Ascending aorta (tissue), 2 donors: ENCODE results near the gene MAP3K7CL. TPM values are rescaled to one million over a fixed set of nuclear protein-coding genes. Genes with fewer than 3 reads are reported as not detected.
"Not testable (repeated sequence)": the region's sequence is repeated elsewhere in the genome, so short reads cannot be mapped to it uniquely, and the experiment has no call there.

Source experiments
- DNase-seq, 2 donors: peaks; one replicate each; pipeline ENCODE4 v3.0.0-alpha.2; 2019; ENCODE audit warnings: low spot score in 2 of 2
- H3K27ac ChIP-seq, 2 donors: fragments of 200-600 bp; sonication (generic); one replicate each; pipeline ENCODE4 v1.5.1; 2016 to 2017; ENCODE audit warnings: mild to moderate bottlenecking in 1 of 2
- H3K27me3 ChIP-seq: fragments of 200-600 bp; sonication (generic); one replicate; pipeline ENCODE4 v1.5.1; 2017
- H3K36me3 ChIP-seq, 2 donors: fragments of 200-600 bp; sonication (generic); one replicate each; pipeline ENCODE4 v1.5.1; 2016
- H3K4me1 ChIP-seq, 2 donors: fragments of 200-600 bp; sonication (generic); one replicate each; pipeline ENCODE4 v1.5.1; 2016 to 2017; ENCODE audit warnings: mild to moderate bottlenecking in 1 of 2
- H3K4me3 ChIP-seq, 2 donors: fragments of 200-600 bp; sonication (generic); one replicate each; pipeline ENCODE4 v1.5.1; 2016 to 2017; ENCODE audit warnings: mild to moderate bottlenecking in 1 of 2
- H3K9me3 ChIP-seq, 2 donors: fragments of 200-600 bp; sonication (generic); one replicate each; pipeline ENCODE4 v1.5.1; 2016
- intact Hi-C: fragments of 100-400 bp; cut with DNase I; formaldehyde crosslinking; loops from one replicate; pipeline ENCODE4 v1.15.1; 2023
- total RNA-seq: library from RNA; depleted of rRNA; stranded (reverse); fragments of >200 nt; gene quantifications from one replicate; pipeline ENCODE4 v1.1.0, GENCODE V29; 2016
- TF ChIP-seq, protein P1 (sequence below), 3 experiments: fragments of 200-600 bp in 2 of 3; fragments of 450-650 bp in 1 of 3; sonication (generic) in 2 of 3; IDR thresholded peaks; one replicate each; pipeline ENCODE4 v1.5.1; 2016 to 2019; ENCODE audit warnings: antibody characterized with exemption in 3 of 3, mild to moderate bottlenecking in 1 of 3, moderate library complexity in 1 of 3

MAP3K7CL gene
- total RNA-seq, 1 donor from 2014 or later: 6.9 TPM

GRCh38 chr21:29163341-29164115 lies 33.1 kb downstream of the MAP3K7CL start:
- H3K4me1 ChIP-seq: peaks cover 5 to 14% of the 10 kb centered on the region in 2 donors
- intact Hi-C loops: loop anchor here (1.0 to 10.0 kb wide), 6 partner anchors 19 to 209 kb away; partner anchors contain the start of genes BACH1 and LTN1
- H3K36me3 ChIP-seq: peaks cover 0 to 5% of the 10 kb centered on the region in 2 donors
- H3K27ac ChIP-seq: peak overlapping the region; percentile 78 to 86
- H3K4me3 ChIP-seq: no peak overlapping the region
- no peak for DNase-seq
- no peaks in the 10 kb centered on the region for H3K9me3 ChIP-seq
- TF ChIP-seq, protein P1, sequence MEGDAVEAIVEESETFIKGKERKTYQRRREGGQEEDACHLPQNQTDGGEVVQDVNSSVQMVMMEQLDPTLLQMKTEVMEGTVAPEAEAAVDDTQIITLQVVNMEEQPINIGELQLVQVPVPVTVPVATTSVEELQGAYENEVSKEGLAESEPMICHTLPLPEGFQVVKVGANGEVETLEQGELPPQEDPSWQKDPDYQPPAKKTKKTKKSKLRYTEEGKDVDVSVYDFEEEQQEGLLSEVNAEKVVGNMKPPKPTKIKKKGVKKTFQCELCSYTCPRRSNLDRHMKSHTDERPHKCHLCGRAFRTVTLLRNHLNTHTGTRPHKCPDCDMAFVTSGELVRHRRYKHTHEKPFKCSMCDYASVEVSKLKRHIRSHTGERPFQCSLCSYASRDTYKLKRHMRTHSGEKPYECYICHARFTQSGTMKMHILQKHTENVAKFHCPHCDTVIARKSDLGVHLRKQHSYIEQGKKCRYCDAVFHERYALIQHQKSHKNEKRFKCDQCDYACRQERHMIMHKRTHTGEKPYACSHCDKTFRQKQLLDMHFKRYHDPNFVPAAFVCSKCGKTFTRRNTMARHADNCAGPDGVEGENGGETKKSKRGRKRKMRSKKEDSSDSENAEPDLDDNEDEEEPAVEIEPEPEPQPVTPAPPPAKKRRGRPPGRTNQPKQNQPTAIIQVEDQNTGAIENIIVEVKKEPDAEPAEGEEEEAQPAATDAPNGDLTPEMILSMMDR (IDR thresholded peaks at IDR 0.05): no peak
- no peaks in the 10 kb centered on the region for H3K27me3 ChIP-seq

GRCh38 chr21:29164323-29164942 lies 34.0 kb downstream of the MAP3K7CL start:
- intact Hi-C loops: loop anchor here (1.0 to 10.0 kb wide), 5 partner anchors 77 to 208 kb away; partner anchors contain the start of genes BACH1 and LTN1
- Histone ChIP-seq H3K27ac (peak overlapping the region; percentile 78 to 86), H3K9me3 (no peaks in the 10 kb centered on the region), H3K27me3 (no peaks in the 10 kb centered on the region), H3K4me3 (no peak overlapping the region), H3K36me3 (peaks cover 0 to 5% of the 10 kb centered on the region in 2 donors), H3K4me1 (peaks cover 5 to 14% of the 10 kb centered on the region in 2 donors)
- TF ChIP-seq, protein P1 (IDR thresholded peaks at IDR 0.05): peak; percentile 65 to 78 (median 65)
- no peak for DNase-seq

DNA sequence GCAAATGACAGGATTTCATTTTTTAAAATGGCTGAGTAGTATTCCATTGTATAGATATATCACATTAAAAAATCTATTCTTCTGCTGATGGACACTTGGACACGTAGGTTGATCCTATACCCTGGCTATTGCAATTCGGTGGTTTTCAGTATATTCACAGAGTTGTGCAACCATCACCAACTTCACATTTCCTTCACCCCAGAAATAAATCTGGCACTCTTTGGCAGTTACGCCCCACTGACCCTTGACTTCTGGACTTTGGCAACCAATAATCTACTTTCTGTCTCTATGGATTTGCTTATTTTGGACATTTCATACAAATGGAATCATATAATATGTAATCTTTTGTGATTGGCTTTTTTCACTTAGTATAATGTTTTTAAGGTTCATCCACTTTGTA lies 35.9 kb downstream of the MAP3K7CL start:
- H3K27ac ChIP-seq: no peak overlapping the region
- intact Hi-C loops: loop anchor here (10.0 kb wide), 1 partner anchor 172 kb away; the partner anchor contains the start of gene LTN1
- TF ChIP-seq, protein P1 (IDR thresholded peaks at IDR 0.05): no peak
- no peaks in the 10 kb centered on the region for H3K27me3 ChIP-seq
- H3K36me3 ChIP-seq: no peaks in the 10 kb centered on the region
- peaks cover 5 to 14% of the 10 kb centered on the region in 2 donors for H3K4me1 ChIP-seq
- no peak for DNase-seq
- H3K9me3 ChIP-seq: no peaks in the 10 kb centered on the region
- H3K4me3 ChIP-seq: no peak overlapping the region

- no peaks in the 10 kb centered on the region for H3K9me3 ChIP-seq
- TF ChIP-seq, protein P1 (IDR thresholded peaks at IDR 0.05): no peak
- no peaks in the 10 kb centered on the region for H3K27me3 ChIP-seq
- peak overlapping the region in 1 of 2 donors; percentile 22 for H3K27ac ChIP-seq
- peaks cover 5 to 14% of the 10 kb centered on the region in 2 donors for H3K4me1 ChIP-seq
- H3K36me3 ChIP-seq: no peaks in the 10 kb centered on the region
- intact Hi-C loops: loop anchor here (10.0 kb wide), 1 partner anchor 172 kb away; the partner anchor contains the start of gene LTN1
- DNase-seq: no peak
- H3K4me3 ChIP-seq: no peak overlapping the region
These were observed 36.4 kb downstream of the MAP3K7CL start for GRCh38 chr21:29166853-29167252.

- not testable (repeated sequence) for H3K36me3 ChIP-seq, DNase-seq, H3K27me3 ChIP-seq, H3K4me3 ChIP-seq, H3K27ac ChIP-seq, H3K9me3 ChIP-seq
- H3K4me1 ChIP-seq: peaks cover 1 to 11% of the 10 kb centered on the region in 2 donors
- intact Hi-C loops: loop anchor here (10.0 kb wide), 1 partner anchor 173 kb away; the partner anchor contains the start of gene LTN1
These were observed 37.0 kb downstream of the MAP3K7CL start for GRCh38 chr21:29167481-29167880.
